Measurements from ENCODE around the gene PDE3B.
"Not testable (repeated sequence)": the region's sequence is repeated elsewhere in the genome, so short reads cannot be mapped to it uniquely, and the experiment has no call there.

PDE3B gene

GRCh38 chr11:14861680-14862079, 218.1 kb downstream of the PDE3B start:
- H3K27ac ChIP-seq (ENCODE audit: low read depth, low read length) = no peak overlapping the region
- H3K4me1 ChIP-seq (ENCODE audit: control insufficient read depth, insufficient read depth, low read length) = no peaks in the 10 kb centered on the region
- H3K9ac ChIP-seq (ENCODE audit: low read length) = no peak overlapping the region
- H3K27me3 ChIP-seq (ENCODE audit: control insufficient read depth, insufficient read depth, low read length) = no peaks in the 10 kb centered on the region
- H3K36me3 ChIP-seq (ENCODE audit: control insufficient read depth, insufficient read depth, low read length) = no peaks in the 10 kb centered on the region
- no peak overlapping the region for H3K4me3 ChIP-seq (ENCODE audit: low read length)

- not testable (repeated sequence) for H3K4me3 ChIP-seq (ENCODE audit: low read length); H3K27ac ChIP-seq (ENCODE audit: low read depth, low read length); H3K9ac ChIP-seq (ENCODE audit: low read length)
Observed at GRCh38 chr11:14863775-14864174, 220.2 kb downstream of the PDE3B start.

GRCh38 chr11:14872032-14872431, 228.4 kb downstream of the PDE3B start:
- no peak overlapping the region for H3K27ac ChIP-seq (ENCODE audit: low read depth, low read length)
- H3K4me1 ChIP-seq (ENCODE audit: control insufficient read depth, insufficient read depth, low read length) = no peaks in the 10 kb centered on the region
- no peak overlapping the region for H3K4me3 ChIP-seq (ENCODE audit: low read length)
- no peaks in the 10 kb centered on the region for H3K27me3 ChIP-seq (ENCODE audit: control insufficient read depth, insufficient read depth, low read length)
- H3K36me3 ChIP-seq (ENCODE audit: control insufficient read depth, insufficient read depth, low read length) = peaks cover 3% of the 10 kb centered on the region
- H3K9ac ChIP-seq (ENCODE audit: low read length) = no peak overlapping the region

More at GRCh38 chr11:14863775-14864174, 220.2 kb downstream of the PDE3B start:
- H3K4me1 ChIP-seq (ENCODE audit: control insufficient read depth, insufficient read depth, low read length); H3K27me3 ChIP-seq (ENCODE audit: control insufficient read depth, insufficient read depth, low read length); H3K36me3 ChIP-seq (ENCODE audit: control insufficient read depth, insufficient read depth, low read length): not testable (repeated sequence)

GRCh38 chr11:14873632-14874031, 230.0 kb downstream of the PDE3B start:
- H3K4me1 ChIP-seq (ENCODE audit: control insufficient read depth, insufficient read depth, low read length) = no peaks in the 10 kb centered on the region
- H3K27me3 ChIP-seq (ENCODE audit: control insufficient read depth, insufficient read depth, low read length) = no peaks in the 10 kb centered on the region
- H3K36me3 ChIP-seq (ENCODE audit: control insufficient read depth, insufficient read depth, low read length) = peaks cover 6% of the 10 kb centered on the region
- no peak overlapping the region for H3K4me3 ChIP-seq (ENCODE audit: low read length)
- H3K9ac ChIP-seq (ENCODE audit: low read length) = no peak overlapping the region
- H3K27ac ChIP-seq (ENCODE audit: low read depth, low read length) = no peak overlapping the region

GRCh38 chr11:14875163-14875562, 231.6 kb downstream of the PDE3B start:
- H3K9ac ChIP-seq (ENCODE audit: low read length) = no peak overlapping the region
- H3K36me3 ChIP-seq (ENCODE audit: control insufficient read depth, insufficient read depth, low read length) = peaks cover 6% of the 10 kb centered on the region
- H3K4me3 ChIP-seq (ENCODE audit: low read length) = no peak overlapping the region
- H3K27me3 ChIP-seq (ENCODE audit: control insufficient read depth, insufficient read depth, low read length) = no peaks in the 10 kb centered on the region
- H3K4me1 ChIP-seq (ENCODE audit: control insufficient read depth, insufficient read depth, low read length) = no peaks in the 10 kb centered on the region
- H3K27ac ChIP-seq (ENCODE audit: low read depth, low read length) = no peak overlapping the region

- no peak overlapping the region for H3K27ac ChIP-seq (ENCODE audit: low read depth, low read length)
- no peaks in the 10 kb centered on the region for H3K4me1 ChIP-seq (ENCODE audit: control insufficient read depth, insufficient read depth, low read length)
- no peak overlapping the region for H3K9ac ChIP-seq (ENCODE audit: low read length)
- peaks cover 3% of the 10 kb centered on the region for H3K36me3 ChIP-seq (ENCODE audit: control insufficient read depth, insufficient read depth, low read length)
- no peak overlapping the region for H3K4me3 ChIP-seq (ENCODE audit: low read length)
- H3K27me3 ChIP-seq (ENCODE audit: control insufficient read depth, insufficient read depth, low read length) = no peaks in the 10 kb centered on the region
Observed at GRCh38 chr11:14881576-14882193, 238.1 kb downstream of the PDE3B start.

GRCh38 chr11:14882196-14882595, 238.6 kb downstream of the PDE3B start:
- Histone ChIP-seq H3K36me3 (ENCODE audit: control insufficient read depth, insufficient read depth, low read length) (peaks cover 3% of the 10 kb centered on the region), H3K9ac (ENCODE audit: low read length) (no peak overlapping the region)

GRCh38 chr11:14883683-14884082, 240.1 kb downstream of the PDE3B start:
- H3K4me3 ChIP-seq (ENCODE audit: low read length); H3K27me3 ChIP-seq (ENCODE audit: control insufficient read depth, insufficient read depth, low read length); H3K4me1 ChIP-seq (ENCODE audit: control insufficient read depth, insufficient read depth, low read length): not testable (repeated sequence)

More at GRCh38 chr11:14882196-14882595, 238.6 kb downstream of the PDE3B start:
- no peak overlapping the region for H3K4me3 ChIP-seq (ENCODE audit: low read length)
- H3K27ac ChIP-seq (ENCODE audit: low read depth, low read length) = no peak overlapping the region
- H3K27me3 ChIP-seq (ENCODE audit: control insufficient read depth, insufficient read depth, low read length) = no peaks in the 10 kb centered on the region
- no peaks in the 10 kb centered on the region for H3K4me1 ChIP-seq (ENCODE audit: control insufficient read depth, insufficient read depth, low read length)

GRCh38 chr11:14884667-14885273, 241.2 kb downstream of the PDE3B start:
- Histone ChIP-seq H3K36me3 (ENCODE audit: control insufficient read depth, insufficient read depth, low read length) (no peaks in the 10 kb centered on the region), H3K4me3 (ENCODE audit: low read length) (no peak overlapping the region), H3K4me1 (ENCODE audit: control insufficient read depth, insufficient read depth, low read length) (no peaks in the 10 kb centered on the region), H3K27ac (ENCODE audit: low read depth, low read length) (no peak overlapping the region), H3K27me3 (ENCODE audit: control insufficient read depth, insufficient read depth, low read length) (no peaks in the 10 kb centered on the region), H3K9ac (ENCODE audit: low read length) (no peak overlapping the region)

More at GRCh38 chr11:14883683-14884082, 240.1 kb downstream of the PDE3B start:
- not testable (repeated sequence) for H3K27ac ChIP-seq (ENCODE audit: low read depth, low read length); H3K36me3 ChIP-seq (ENCODE audit: control insufficient read depth, insufficient read depth, low read length); H3K9ac ChIP-seq (ENCODE audit: low read length)

GRCh38 chr11:14886513-14886912, 242.9 kb downstream of the PDE3B start:
- H3K4me1 ChIP-seq (ENCODE audit: control insufficient read depth, insufficient read depth, low read length) = no peaks in the 10 kb centered on the region
- no peaks in the 10 kb centered on the region for H3K27me3 ChIP-seq (ENCODE audit: control insufficient read depth, insufficient read depth, low read length)
- H3K36me3 ChIP-seq (ENCODE audit: control insufficient read depth, insufficient read depth, low read length) = no peaks in the 10 kb centered on the region
- H3K4me3 ChIP-seq (ENCODE audit: low read length) = no peak overlapping the region
- H3K9ac ChIP-seq (ENCODE audit: low read length) = no peak overlapping the region
- no peak overlapping the region for H3K27ac ChIP-seq (ENCODE audit: low read depth, low read length)

- Histone ChIP-seq H3K27me3 (ENCODE audit: control insufficient read depth, insufficient read depth, low read length) (no peaks in the 10 kb centered on the region), H3K4me1 (ENCODE audit: control insufficient read depth, insufficient read depth, low read length) (no peaks in the 10 kb centered on the region), H3K4me3 (ENCODE audit: low read length) (peak overlapping the region; percentile 73), H3K27ac (ENCODE audit: low read depth, low read length) (peak overlapping the region; percentile 83), H3K36me3 (ENCODE audit: control insufficient read depth, insufficient read depth, low read length) (no peaks in the 10 kb centered on the region), H3K9ac (ENCODE audit: low read length) (peak overlapping the region; percentile 79)
Observed at GRCh38 chr11:14891143-14892035, 247.8 kb downstream of the PDE3B start.

- Histone ChIP-seq H3K9ac (ENCODE audit: low read length) (peak within 1 kb of the TSS; percentile 79), H3K4me3 (ENCODE audit: low read length) (peak within 1 kb of the TSS; percentile 73), H3K27ac (ENCODE audit: low read depth, low read length) (peak within 1 kb of the TSS; percentile 83), H3K4me1 (ENCODE audit: control insufficient read depth, insufficient read depth, low read length) (no peaks in the 10 kb centered on the region), H3K27me3 (ENCODE audit: control insufficient read depth, insufficient read depth, low read length) (no peaks in the 10 kb centered on the region), H3K36me3 (ENCODE audit: control insufficient read depth, insufficient read depth, low read length) (no peaks in the 10 kb centered on the region)
Observed at GRCh38 chr11:14892036-14892556, 248.5 kb downstream of the PDE3B start, which contains the start of gene CYP2R1. Gene CYP2R1, minus strand, starts transcription at chr11:14892231. Its CDS starts 26 bp downstream, at chr11:14892205.
